M059J (cell line): Measurements from ENCODE around the gene OOSP1. TPM values are rescaled to one million over a fixed set of nuclear protein-coding genes. Genes with fewer than 3 reads are reported as not detected.

Experiments used
- total RNA-seq: library from RNA; depleted of rRNA; stranded (reverse); fragments of >200 nt; shearing (Covaris generic); gene quantifications from 2 replicates; pipeline ENCODE4 v1.2.3, GENCODE V29; 2014; rRNA removed

OOSP1 gene
- total RNA-seq, 1 experiment from 2014 or later: not detected

Other genes with a start within 250 kb of the OOSP1 start
- gene OR10V1, start 224.6 kb upstream of the OOSP1 start, total RNA-seq: not detected in 2 replicates
- gene STX3, start 183.1 kb upstream of the OOSP1 start, total RNA-seq: 35.1 and 52.7 TPM in 2 replicates
- gene MRPL16, start 127.7 kb upstream of the OOSP1 start, total RNA-seq: 57.2 and 65.7 TPM in 2 replicates
- gene CBLIF, start 92.9 kb upstream of the OOSP1 start, total RNA-seq: not detected in 2 replicates
- gene TCN1, start 71.9 kb upstream of the OOSP1 start, total RNA-seq: 0.20 TPM in 1 of 2 replicates, not detected in the other
- gene OOSP3, start 59.6 kb upstream of the OOSP1 start, total RNA-seq: not detected in 2 replicates
- not detected in 2 replicates for gene OOSP4A, start 25.6 kb downstream of the OOSP1 start, total RNA-seq
- gene OOSP4B, start 78.7 kb downstream of the OOSP1 start, total RNA-seq: not detected in 2 replicates
- gene OOSP2, start 102.0 kb downstream of the OOSP1 start, total RNA-seq: not detected in 2 replicates
- not detected in 2 replicates for gene MS4A3, start 118.2 kb downstream of the OOSP1 start, total RNA-seq
- not detected in 2 replicates for gene MS4A2, start 150.2 kb downstream of the OOSP1 start, total RNA-seq
- gene MS4A6A, start 244.7 kb downstream of the OOSP1 start, total RNA-seq: not detected in 2 replicates